Measurements from ENCODE around the gene AATF.

DNA sequence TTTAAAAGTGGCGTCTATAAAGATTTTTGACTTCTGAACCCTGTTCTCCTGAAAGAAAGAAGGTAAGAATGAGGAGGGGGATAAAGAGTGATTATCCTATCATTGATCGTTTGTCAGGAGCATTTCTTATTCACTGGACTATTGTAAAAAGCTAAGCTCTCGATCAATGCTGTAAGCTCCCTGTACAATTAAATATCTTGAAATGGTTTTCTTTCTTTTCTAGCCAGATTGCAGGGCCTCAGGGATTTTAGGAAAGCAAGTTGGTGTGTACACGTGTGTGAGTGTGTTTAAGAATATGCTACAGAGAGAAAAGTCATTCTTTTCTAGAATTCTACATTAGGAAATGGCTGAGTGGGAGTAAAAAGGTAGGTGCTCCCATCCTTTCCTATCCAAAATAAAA, 154.5 kb downstream of the AATF start:
- TF ChIP-seq CTCF (IDR thresholded peaks at IDR 0.05; ENCODE audit: control extremely low read depth in 1 of 3, insufficient read depth in 1 of 3, low read depth in 1 of 3, low read length in 3 of 3) (no peak), EZH2 (IDR thresholded peaks at IDR 0.05; ENCODE audit: low read depth, low read length, severe bottlenecking) (no peak), POLR2A (IDR thresholded peaks at IDR 0.05; ENCODE audit: control extremely low read depth in 1 of 2, low read depth in 2 of 2, low read length in 2 of 2) (no peak), TAF1 (IDR thresholded peaks at IDR 0.05; ENCODE audit: low read depth, low read length) (no peak), CEBPB (IDR thresholded peaks at IDR 0.05; ENCODE audit: low read depth, low read length) (no peak)

Measured in H1 (cell line).